Hematopoietic multipotent progenitor cell treated with erythropoietin and hydrocortisone succinate and interleukin-3 and kit ligand, for 6 days (in vitro differentiated cells): Measurements from ENCODE around the gene MARVELD2.
"Not testable (repeated sequence)": the region's sequence is repeated elsewhere in the genome, so short reads cannot be mapped to it uniquely, and the experiment has no call there.

ENCODE experiments used
- DNase-seq: peaks from one replicate; pipeline ENCODE4 v3.0.0-alpha.2; 2015

The MARVELD2 gene, protein sequence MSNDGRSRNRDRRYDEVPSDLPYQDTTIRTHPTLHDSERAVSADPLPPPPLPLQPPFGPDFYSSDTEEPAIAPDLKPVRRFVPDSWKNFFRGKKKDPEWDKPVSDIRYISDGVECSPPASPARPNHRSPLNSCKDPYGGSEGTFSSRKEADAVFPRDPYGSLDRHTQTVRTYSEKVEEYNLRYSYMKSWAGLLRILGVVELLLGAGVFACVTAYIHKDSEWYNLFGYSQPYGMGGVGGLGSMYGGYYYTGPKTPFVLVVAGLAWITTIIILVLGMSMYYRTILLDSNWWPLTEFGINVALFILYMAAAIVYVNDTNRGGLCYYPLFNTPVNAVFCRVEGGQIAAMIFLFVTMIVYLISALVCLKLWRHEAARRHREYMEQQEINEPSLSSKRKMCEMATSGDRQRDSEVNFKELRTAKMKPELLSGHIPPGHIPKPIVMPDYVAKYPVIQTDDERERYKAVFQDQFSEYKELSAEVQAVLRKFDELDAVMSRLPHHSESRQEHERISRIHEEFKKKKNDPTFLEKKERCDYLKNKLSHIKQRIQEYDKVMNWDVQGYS

DNA sequence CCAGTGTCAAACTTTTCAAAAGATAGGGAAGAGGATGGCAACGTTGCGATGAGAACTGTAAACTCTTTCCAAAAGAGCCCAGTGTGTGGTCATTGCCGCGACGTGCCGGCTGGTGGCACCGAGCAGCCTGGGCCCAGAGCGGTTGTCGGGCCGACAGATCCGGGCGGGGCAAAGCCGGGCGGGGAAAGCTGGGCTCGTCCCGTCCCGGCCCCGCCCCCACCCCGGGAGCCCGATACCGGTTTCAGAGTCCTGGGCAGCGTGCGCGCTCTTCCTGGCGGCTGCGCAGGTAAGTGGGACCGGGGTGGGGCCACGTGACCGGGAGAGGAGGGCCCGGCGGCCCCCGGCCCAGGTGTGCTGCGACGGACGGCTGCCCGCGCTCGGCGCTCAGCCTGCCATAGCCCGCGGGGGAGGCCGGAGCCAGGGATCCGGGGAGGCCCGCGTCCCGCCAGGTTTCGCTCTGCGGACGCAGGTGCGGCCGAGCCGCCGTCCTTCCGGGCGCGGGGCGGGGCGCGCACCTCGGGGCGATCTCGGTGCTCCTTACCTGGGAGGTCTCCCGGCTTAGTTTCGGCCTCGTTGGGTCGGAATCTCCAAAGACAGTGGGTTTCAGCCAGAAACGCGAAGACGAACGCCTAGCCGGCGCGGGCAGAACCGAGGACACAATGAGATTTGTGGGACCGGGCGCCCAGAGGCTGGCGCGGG, at the start of gene MARVELD2:
Gene MARVELD2 (plus strand): TSS at position 232 of the 699 bp plus-strand sequence. CDS start 4,270 bp downstream, outside the sequence.
- DNase-seq: peak; percentile 88

DNA sequence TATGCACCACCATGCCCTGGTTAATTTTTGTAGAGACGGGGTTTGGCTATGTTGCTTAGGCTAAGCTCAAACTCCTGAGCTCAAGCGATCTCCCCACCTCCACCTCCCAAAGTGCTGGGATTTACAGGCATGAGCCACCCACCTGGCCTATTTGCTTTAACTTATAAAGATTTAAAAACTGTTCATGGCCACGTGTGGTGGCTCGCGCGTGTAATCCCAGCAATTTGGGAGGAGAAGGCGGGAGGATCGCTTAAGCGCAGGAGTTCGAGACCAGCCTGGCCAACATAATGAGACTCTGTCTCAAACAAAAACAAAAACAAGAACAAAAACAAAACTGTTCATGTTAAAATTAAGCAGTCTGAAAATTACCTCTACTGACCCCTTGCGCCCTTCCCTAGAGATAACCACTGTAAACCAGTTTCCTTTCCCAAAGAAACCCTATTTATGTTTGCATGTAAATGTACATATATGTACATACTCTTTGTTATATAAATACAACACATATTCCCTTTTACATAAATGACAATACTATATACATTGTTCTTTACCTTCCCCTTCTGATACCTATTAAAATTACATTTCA, 47.1 kb upstream of the MARVELD2 start:
- peak; percentile 42 for DNase-seq

DNA sequence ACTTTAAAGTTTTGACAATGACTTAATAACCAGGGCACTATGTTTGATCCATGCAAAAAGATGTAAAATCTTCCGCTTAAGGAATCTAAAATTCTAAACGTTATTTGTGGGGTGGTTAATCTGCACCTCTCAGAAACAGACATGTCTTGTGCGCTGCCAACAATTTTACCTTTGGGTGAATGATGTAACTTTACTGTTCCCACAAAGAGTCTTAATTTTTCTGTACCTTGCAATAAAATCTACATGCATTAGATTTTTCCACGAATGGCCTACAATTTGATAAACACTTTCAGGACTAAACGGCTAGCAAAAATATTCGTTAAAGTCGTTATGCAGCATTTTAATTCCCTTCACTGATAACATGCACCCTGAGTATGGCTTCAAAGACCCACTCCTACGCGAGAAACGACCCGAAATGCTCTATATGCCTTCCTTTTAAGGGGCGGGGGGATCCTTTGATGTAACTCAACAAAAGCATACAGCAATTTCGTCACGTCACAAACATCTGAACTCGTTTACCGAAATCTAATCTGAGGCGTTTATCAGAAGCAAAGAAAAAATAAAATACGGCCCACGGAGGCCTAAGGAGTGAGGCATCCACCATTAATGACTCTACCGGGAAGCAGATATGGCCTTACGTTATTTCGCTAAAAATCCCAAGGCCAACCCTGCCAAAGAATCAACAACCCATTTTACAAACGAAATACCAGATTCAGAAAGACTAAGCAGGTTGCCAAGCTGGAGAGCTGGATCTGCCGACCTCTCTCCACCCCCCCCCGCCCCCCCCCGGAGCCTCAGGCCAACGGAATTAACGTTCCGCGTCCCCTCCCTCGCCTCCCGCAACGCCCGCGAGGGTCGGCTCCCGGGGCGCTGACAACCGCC, 46.2 kb upstream of the MARVELD2 start:
- peak; percentile 64 for DNase-seq

DNA sequence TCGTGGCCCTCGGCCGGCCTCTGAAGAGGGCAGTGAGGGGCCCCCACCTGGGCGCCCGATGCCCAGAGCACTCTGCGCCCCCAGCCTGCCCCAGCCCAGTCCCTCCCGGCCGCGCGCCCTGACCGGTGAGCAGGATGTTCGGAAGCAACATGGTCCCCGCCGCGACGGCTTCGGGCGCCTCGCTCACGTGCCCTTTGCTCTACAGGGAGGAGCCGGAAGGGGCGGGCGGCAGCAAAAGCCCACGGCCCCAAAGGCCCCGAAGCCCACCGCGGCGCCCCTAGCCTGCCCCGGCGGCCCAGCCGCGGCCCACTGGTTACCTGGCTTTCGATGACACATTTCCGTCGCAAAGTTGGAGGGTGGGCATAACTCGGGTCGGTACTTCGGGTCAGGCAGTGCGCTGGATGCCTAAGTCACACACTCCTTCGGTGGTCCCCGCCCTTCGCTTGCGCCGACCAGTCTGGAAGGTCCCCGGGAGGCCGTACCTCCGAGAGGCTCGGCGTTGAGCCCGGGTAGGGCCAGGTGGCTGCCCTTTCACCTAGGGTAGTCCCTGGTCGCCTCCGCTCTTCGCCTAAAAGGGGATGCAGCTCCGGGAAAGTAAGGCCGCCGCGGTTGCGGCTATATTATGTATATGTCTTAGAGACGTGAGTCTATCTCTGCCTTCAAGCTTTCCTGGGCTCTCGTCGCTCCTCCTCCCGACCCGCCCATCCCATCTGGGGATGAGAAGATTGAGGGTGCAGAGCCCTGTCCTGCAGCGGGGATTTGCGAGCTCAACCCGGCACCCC, 45.4 kb upstream of the MARVELD2 start, which contains the start of the genes AK6, RAD17 and TAF9:
Gene AK6 (minus strand): TSS at position 181 of the 782 bp plus-strand sequence. CDS start 30 bp downstream, at position 151.
Gene RAD17 (plus strand): TSS at position 479 of the 782 bp plus-strand sequence. CDS start 2,391 bp downstream, outside the sequence.
Gene TAF9 (minus strand): TSS at position 181 of the 782 bp plus-strand sequence. CDS start 3,783 bp downstream, outside the sequence.
- DNase-seq: peak; percentile 96

DNA sequence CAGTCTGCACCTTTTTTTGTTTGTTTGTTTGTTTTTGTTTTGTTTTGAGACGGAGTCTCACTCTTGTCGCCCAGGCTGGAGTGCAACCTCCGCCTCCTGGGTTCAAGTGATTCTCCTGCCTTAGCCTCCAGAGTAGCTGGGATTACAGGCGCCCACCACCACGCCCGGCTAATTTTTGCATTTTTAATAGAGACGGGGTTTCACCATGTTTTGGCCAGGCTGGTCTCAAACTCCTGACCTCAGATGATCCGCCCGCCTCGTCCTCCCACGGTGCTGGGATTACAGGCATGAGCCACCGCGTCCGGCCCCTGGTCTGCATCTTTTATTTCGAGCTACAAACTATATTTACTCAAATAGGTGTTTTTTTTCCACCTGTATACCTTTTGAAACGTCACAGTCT, 44.6 kb upstream of the MARVELD2 start:
- not testable (repeated sequence) for DNase-seq

DNA sequence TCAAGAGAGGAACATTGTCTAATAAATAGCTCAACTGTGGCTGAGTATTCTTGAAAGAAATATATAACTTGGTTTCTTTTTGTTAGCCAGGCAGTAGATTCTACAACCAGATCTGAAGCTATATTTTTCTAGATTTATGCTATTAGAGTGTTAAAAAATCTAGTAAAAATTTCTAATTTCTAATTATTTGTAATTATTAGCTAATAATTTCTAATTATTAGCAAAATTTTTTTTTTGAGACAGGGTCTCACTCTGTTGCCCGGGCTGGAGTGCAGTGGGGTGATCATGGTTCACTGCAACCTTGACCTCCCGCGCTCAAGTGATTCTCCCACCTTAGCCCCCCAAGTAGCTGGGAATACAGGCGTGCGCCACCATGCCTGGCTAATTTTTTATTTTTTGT, 42.5 kb upstream of the MARVELD2 start:
- no peak for DNase-seq

DNA sequence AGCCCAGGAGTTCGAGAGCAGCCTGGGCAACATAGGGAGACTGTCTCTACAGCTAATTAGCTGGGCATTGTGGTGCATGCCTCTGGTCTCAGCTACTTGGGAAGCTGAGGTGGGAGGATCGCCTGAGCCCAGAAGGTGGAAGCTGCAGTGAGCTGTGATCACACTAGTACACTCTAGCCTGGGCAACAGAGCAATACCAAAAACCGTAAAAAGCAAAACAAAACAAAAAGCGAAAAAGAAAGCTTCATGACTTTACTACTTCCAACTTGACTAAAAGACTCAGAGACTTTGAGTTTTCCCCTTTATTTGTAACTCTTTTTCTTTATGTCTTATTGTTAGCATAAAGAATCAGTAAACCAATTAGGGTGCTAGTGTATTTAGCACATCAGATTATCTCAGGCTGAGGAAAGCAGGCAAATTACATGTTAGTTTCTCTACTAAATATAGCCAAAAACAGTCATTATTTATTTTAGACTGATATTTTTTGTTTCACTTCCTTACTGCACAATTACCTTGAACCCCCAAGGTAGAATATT, 39.9 kb upstream of the MARVELD2 start:
- DNase-seq: no peak

DNA sequence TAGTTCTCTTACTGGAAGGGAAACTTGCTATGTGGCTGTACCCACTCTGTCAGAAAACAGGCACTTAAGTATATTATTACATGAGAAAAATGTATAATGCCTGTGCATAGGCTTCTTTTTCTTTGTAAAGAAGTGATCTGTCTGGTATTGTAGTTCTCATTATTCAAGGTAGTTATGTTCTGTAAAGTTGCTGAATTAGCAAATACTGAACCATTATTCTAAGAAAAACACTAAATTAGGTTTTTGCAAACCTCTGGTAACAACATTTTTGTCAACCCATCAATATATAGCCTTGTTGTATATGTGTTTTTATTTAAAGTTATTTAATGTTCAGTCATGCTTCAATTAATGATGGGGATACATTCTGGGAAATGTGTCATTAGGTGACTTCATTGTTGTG, 36.5 kb upstream of the MARVELD2 start:
- DNase-seq: no peak

DNA sequence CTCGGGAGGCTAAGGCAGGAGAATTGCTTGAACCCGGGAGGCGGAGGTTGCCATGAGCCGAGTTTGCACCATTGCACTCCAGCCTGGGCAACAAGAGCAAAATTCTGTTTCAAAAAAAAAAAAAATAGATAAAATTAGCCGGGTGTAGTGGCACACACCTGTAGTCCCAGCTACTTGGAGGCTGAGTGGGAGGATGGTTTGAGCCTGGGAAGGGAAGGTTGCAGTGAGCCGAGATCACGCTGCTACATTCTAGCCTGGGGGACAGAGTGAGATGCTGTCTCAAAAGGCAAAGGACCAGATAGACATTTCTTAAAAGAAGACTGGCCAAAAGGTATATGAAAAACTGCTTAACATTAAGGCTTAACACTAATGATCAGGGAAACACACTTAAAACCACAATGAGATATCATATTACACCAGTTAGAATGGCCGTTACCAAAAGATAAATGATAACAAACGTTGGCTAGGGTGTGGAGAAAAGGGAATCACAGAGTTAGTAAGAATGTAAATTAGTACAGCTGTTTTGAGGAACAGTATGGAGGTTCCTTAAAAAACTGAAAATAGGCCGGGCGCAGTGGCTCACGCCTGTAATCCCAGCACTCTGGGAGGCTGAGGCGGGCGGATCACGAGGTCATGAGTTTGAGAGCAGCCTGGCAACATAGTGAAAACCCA, 10.1 kb upstream of the MARVELD2 start:
- peak; percentile 90 for DNase-seq

DNA sequence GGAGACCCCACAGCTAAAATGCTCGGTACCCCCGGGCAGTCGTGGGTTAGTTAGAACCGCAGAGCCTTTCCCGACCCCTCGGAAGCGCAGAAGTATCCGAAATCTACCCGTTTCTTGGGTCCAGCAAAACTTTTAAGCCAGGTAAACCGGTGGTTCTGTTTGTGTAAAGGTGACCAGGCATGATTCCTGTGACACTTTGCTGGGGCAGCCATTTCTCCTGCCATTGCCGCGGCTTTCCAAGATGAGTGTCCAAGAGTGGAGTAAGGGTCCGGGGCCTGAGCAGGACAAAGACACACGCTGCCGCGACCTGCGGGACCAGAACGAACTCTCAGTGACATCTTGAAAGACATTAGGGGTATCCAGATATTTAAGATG, 655 bp downstream of the MARVELD2 start:
- no peak for DNase-seq

DNA sequence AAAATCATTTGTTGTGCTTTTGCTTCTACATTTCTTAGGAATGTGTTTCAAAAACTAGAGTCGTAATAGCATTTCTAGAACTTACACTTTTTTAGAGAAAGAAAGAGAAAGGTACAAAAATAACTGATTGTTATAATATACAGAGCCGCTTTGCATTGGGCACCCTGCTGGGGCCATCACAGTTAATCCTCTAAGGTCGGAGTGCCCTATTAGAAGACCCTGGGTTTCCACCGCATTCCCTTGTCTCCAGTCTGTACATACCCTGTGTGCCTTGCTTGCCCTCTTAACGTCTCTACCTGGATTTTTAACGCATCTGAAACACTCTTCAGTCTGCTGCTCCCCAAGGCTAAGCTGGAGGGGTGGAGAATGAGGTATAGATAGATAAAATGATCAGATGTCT, 1.3 kb downstream of the MARVELD2 start:
- no peak for DNase-seq

DNA sequence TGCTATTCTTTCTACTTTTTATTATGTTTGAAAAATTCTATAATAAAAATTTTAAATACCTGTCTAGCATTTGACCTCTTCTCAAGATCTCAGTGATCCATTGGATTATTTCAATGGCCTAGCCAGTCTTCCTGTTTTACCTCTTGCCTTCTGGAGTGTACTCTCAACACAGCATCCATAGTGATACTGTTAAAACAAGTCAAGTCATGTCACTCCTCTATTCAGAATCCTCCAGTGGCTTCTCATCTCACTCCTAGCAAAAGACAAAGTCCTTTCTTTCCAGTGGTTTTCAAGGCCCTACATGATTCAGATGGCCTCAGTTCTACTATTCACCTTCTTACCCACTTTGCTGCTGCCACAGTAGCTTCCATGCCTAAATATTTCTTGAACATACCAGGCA, 1.8 kb downstream of the MARVELD2 start:
- no peak for DNase-seq

DNA sequence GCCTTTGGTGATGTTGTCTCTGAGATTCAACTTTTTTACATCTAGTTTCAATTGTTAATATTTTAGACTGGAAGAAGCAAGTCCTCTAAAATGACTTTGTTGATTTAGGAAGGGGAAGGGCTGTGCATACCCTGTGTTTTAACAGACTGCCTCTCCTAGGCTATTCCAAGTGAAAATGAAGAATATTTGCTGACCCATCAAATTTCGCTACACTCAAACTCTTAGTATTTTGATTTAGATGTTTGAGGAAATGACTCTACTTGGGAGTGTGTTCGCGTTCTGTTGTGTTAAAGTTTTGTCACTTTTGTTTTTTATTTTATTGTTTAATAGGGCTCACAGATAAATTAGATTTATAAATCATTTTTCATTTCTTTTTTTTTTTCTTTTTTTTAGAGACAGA, 3.6 kb downstream of the MARVELD2 start:
- no peak for DNase-seq

DNA sequence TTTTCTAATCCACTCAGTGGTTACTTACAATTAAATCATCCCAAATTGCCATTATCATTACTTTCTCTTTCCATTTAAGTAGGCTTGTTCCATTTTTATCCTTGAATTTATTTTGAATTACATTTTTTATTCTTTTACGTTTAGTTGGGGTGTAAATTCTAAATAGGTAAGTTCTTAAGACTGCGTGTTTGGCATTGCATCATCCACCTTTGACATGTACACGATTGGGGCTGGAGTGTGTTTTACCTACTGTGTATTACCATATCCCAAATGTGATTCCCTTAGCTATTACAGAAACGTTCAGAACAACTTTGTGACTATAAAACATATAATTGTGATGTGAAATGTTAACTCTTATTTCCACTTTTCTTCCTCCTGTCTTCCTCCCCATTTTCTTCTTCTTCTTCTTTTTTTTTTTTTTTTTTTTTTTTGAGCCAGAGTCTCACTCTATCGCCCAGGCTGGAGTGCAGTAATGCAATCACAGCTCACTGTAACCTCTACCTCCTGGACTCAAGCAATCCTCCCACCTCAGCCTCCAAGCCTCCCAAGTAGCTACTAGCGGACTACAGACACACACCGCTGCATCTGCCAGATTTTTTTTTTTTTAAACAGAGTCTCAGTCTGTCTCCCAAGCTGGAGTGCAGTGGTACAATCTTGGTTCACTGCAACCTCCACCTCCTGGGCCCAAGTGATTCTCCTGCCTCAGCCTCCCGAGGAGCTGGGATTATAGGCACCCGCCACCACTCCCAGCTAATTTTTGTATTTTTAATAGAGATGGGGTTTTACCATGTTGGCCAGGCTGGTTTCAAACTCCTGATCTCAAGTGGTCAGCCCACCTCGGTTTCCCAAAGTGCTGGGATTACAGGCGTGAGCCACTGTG, 16.7 kb downstream of the MARVELD2 start:
- DNase-seq: no peak

DNA sequence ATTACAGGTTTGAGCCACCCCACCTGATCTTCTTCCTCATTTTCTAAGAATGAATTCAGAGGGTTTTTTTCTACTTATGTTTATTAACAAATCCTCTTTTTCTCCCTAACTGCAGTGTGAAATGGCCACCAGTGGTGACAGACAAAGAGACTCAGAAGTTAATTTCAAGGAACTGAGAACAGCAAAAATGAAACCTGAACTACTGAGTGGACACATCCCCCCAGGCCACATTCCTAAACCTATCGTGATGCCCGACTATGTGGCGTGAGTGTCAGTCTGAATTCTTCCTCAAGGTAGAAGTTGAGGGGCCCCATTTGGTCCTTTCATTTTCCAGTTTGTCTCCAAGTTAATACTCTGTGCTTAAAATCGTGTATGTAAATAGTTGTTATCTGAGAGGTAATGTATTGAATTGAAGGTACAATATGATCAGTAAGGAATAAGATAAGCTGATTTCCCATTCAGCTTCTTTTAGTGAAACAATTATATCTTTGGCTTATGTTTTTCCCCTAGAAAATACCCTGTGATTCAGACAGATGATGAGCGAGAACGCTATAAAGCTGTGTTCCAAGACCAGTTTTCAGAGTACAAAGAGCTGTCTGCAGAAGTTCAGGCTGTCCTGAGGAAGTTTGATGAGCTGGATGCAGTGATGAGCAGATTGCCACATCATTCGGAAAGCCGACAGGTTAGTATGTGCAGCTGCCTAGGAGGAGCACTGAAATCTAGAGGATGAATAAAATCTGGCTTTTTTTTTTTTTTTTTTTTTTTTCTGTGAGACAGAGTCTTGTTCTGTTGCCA, 17.7 kb downstream of the MARVELD2 start:
- DNase-seq: no peak

DNA sequence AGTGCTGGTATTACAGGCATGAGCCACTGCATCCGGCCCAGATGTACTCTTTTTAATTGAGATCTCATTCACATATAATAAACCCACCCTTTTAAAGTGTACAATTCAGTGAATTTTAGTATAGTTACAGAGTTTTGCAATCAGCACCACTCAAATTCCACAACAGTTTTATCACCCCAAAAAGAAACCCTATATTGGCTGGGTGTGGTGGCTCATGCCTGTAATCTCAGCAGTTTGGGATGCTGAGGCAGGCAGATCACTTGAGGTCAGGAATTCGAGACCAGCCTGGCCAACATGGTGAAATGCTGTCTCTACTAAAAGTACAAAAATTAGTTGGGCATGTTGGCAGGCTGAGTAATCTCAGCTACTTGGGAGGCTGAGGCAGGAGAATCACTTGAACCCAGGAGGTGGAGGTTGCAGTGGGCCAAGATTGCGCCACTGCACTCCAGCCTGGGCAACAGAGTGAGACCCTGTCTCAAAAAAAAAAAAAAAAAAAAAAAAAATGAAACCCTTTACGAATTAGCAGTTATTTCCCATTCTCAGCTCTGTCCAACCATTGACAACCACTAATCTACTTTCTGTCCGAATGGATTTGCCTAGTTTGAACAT, 20.5 kb downstream of the MARVELD2 start:
- DNase-seq: not testable (repeated sequence)

DNA sequence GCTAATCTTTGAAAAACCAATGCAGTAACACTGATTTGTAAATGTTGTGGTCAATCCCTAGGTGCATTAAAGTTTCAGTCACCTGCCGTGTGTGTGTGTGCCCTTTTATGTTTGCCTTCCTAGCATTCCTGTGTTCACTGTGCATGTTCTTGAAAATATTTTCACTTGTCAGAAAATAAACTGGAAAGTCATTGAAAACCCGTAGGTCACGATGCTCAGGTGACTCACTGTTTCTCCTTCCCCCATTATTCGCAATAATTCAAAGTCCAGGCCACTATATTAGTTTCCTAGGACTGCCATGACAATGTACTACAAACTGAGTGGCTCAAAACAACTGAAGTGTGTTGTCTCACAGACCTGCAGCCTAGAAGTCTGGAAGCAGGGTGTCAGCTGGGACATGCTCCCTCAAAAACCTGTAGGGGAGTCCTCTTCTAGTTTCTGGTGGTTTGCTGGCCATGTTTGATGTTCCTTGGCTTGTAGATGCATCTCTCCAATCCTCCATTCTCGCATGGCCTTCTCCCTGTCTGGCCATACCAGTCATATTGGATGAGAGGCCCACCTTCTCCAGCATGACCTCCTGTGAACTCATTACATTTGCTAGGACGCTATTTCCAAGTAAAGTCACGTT, 29.3 kb downstream of the MARVELD2 start:
- no peak for DNase-seq

DNA sequence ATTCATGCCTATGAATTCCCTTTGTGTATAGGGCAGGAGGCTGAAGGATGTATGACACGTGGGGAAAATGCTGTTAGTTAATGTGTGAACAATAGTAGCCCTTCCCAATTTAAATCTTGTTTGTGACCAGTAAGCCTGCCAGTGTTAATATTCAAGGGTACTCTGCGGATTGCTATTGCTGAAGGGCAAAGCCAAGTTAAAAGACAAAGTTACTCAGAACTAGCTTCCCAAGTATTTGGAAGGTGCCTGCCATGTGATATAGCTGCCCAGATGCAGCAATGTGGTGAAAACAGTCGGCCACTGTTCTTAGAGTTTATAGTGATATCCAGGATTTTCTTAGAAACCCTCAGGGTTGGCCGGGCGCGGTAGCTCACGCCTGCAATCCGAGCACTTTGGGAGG, 34.6 kb downstream of the MARVELD2 start:
- no peak for DNase-seq
